Measurements from ENCODE around the gene MSANTD3. TPM values are rescaled to one million over a fixed set of nuclear protein-coding genes. Genes with fewer than 3 reads are reported as not detected.

Gene MSANTD3
- total RNA-seq, 1 experiment from 2014 or later = 35.7 TPM

- Histone ChIP-seq H3K9me3 (ENCODE audit: control insufficient read depth, low read depth, low read length) (no peaks in the 10 kb centered on the region), H3K4me2 (ENCODE audit: insufficient read depth, insufficient read length, low read length) (no peak overlapping the region), H4K5ac (ENCODE audit: insufficient read length, low read depth, low read length) (no peak overlapping the region), H3K79me1 (ENCODE audit: insufficient read depth, low read depth, low read length, poor library complexity, severe bottlenecking) (no peaks in the 10 kb centered on the region), H2AFZ (ENCODE audit: low read length) (no peak overlapping the region), H2BK20ac (ENCODE audit: low read depth, low read length, poor library complexity, severe bottlenecking) (no peak overlapping the region), H3K4me1 (ENCODE audit: insufficient read depth, low read length) (peaks cover 6% of the 10 kb centered on the region; the same call in 1 of the 2 replicates), H4K20me1 (ENCODE audit: control insufficient read depth, insufficient read depth, insufficient read length) (no peaks in the 10 kb centered on the region), H3K27me3 (ENCODE audit: insufficient read depth, low read length) (no peaks in the 10 kb centered on the region), H2BK120ac (ENCODE audit: low read depth, low read length, poor library complexity, severe bottlenecking) (no peak overlapping the region), H3K23me2 (ENCODE audit: insufficient read length, low read depth, low read length, poor library complexity, severe bottlenecking) (peaks cover 13% of the 10 kb centered on the region), H2BK12ac (ENCODE audit: insufficient read length, low read depth, low read length) (no peak overlapping the region), H3K79me2 (ENCODE audit: insufficient read depth, low read length) (peaks cover 3% of the 10 kb centered on the region; the same call in 1 of the 2 replicates), H3K27ac (ENCODE audit: insufficient read length, low read depth, low read length) (no peak overlapping the region), H4K91ac (ENCODE audit: insufficient read length, low read depth, low read length) (no peak overlapping the region), H3K56ac (ENCODE audit: insufficient read length, low read depth, low read length) (no peak overlapping the region), H4K8ac (replicated peaks; ENCODE audit: insufficient read length, low read depth, low read length) (no peak overlapping the region), H3K23ac (ENCODE audit: insufficient read length, low read depth, low read length) (no peak overlapping the region), H2BK5ac (ENCODE audit: insufficient read length, low read length) (no peak overlapping the region), H3K4ac (ENCODE audit: low read depth, low read length) (no peak overlapping the region), H3K14ac (ENCODE audit: insufficient read depth, low read length) (no peak overlapping the region), H2AK5ac (ENCODE audit: insufficient read length, low read length) (no peak overlapping the region), H3K9ac (ENCODE audit: extremely low read depth, insufficient read length, low read length) (no peak overlapping the region), H2BK15ac (ENCODE audit: low read depth, low read length) (no peak overlapping the region), H3T11ph (ENCODE audit: low read length) (no peak overlapping the region), H3K18ac (ENCODE audit: insufficient read length, low read depth, low read length) (no peak overlapping the region)
- Mint-ChIP-seq H3K9me3 (no peaks in the 10 kb centered on the region), H3K27ac (no peak overlapping the region; a peak in 1 of 7 replicates), H3K36me3 (ENCODE audit: insufficient read depth in 1 of 3, low read depth in 3 of 3) (peaks cover 8 to 20% (median 11%) of the 10 kb centered on the region in 3 experiments), H3K4me3 (peak overlapping the region in 1 of 2 experiments; percentile 94; a peak in 2 of 5 replicates), H3K4me1 (peaks cover 31 to 38% of the 10 kb centered on the region in 2 experiments), H3K27me3 (ENCODE audit: low read depth) (0 out of 2 replicates have a peak, but pooled peaks cover 1% of the 10 kb centered on the region)
- WGBS (ENCODE audit: extremely low coverage, insufficient read length, low lambda C conversion rate) = no CpG with 5 or more reads among the region's 1 CpG
- no peak for DNase-seq
- no peak for TF ChIP-seq CTCF (conservative IDR thresholded peaks at IDR 0.05)
Observed at GRCh38 chr9:100425758-100426157, 1.2 kb upstream of the MSANTD3 start.
